Measurements from ENCODE around the gene TIMD4.

- no peak for TF ChIP-seq CTCF (IDR thresholded peaks at IDR 0.05)
- TF ChIP-seq EZH2phosphoT487 (IDR thresholded peaks at IDR 0.05): no peak
- TF ChIP-seq EZH2 (IDR thresholded peaks at IDR 0.05): no peak
Measured at GRCh38 chr5:157006262-157006661, 43.2 kb upstream of the TIMD4 start.

Measured in neural progenitor cell (in vitro differentiated cells).